CD4-positive, alpha-beta T cell treated with Interleukin-2 at 100 ng/mL for 4 hours (primary cell): ENCODE data around the gene RARB.

Experiments used
- DNase-seq: peaks from one replicate; pipeline ENCODE4 v3.0.0-alpha.2; 2020; ENCODE audit warnings: low spot score

Gene RARB

DNA sequence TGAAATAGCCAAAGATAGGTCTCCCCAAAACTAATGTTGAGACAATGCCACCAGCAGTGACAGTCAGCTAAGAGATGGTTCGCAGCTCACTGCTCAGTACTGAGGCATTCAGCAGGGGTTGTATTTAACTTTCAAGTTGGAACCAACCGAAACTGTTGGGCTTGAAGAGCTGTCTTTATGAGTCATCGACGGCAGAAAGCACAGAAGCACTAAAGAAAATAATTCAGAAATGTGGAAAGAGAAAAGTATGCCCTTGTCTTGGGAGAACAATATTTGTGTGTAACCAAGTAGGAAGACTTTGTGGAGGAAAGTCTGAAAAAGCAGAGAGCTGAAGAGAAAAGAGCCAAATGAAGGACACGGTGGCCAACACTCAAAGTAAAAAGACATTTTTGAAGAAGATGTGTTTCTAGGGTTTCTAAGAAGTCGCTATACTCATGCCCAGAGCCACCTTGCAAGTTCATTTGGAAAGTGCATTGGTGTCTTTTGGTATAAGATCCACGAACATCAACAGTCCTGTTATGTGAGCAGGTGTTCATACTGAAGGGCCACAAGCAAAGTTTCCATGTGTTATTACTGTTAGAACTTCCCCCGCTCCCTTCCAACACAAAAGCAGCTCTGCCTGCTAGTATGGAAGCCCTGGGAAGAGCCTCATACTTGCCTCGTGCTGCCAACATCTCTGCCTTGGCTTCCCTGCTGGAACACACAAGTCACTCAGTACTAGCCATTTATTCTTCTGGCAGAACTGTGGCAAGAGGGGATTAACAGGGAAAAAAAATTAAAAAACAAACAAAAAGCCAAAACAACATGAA is 4.1 kb upstream of the RARB start:
- no peak for DNase-seq

DNA sequence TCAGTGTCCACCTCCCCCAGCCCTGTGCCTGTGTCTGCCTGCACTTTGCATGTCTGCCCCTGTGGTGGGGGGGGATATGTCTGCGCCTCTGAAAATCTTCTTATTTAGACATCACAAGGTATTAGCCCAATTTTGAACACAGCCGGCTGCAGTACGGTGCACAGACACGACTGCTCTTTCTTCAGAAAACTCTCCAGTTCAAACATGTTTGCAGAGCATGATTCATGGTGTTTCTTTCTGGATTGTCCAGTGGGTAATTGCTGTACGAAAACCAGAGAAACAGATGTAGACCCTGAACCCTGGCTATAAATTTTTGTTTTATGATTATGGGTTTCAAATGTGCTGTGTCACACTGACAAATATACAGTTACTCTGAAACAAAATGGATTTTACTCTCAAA is 3.4 kb upstream of the RARB start:
- no peak for DNase-seq

DNA sequence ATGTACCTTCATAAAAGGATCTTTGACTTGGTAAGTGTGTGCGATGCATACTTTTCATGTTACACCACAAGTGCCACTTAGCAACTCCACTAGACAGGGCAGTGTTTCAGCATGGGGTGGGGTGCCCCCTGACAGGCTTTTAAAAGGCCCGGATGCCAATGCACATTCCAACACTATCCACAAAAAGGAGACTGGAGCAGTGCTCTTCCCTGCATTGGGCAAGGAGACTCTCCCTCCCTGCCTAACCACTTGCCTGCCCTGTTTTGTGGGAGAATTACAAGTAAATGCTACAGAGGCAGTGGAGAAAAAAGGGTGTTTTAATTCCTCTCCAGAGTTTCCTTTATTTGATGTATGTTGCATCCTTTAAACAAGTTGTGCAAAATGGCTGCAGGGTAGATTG is 1.7 kb upstream of the RARB start:
- DNase-seq, result no peak

DNA sequence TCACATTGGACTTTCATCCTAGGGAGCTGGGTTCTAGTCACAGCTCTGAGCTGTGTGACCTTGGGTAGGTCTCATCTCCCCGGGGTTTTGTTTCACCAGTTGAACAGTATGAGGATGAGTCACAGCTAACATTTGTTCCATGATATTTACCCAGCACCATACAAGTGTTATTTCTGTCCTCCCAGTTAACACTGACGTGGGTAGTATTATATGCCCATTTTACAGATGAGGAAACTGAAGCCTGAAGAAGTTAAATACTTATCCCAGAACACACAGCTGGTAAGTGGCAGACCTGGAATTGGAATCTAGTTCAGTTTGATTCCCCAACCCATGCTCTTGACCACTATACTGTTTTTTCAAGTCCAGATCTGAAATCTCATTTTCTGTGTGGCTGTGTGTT is 908 bp upstream of the RARB start:
- no peak for DNase-seq

DNA sequence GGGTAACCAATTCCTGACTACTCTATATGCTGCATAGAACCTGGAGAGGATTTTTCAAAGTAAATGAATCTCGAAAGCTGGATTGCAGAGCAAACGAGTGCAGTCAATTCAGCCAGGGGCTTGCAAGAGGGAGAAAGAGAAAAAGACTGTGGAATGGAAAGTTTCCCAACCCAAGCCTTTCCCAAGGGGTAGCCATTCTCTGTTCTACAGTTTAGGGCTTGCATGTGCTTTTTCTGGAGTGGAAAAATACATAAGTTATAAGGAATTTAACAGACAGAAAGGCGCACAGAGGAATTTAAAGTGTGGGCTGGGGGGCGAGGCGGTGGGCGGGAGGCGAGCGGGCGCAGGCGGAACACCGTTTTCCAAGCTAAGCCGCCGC is 511 bp upstream of the RARB start:
- DNase-seq, result no peak

DNA sequence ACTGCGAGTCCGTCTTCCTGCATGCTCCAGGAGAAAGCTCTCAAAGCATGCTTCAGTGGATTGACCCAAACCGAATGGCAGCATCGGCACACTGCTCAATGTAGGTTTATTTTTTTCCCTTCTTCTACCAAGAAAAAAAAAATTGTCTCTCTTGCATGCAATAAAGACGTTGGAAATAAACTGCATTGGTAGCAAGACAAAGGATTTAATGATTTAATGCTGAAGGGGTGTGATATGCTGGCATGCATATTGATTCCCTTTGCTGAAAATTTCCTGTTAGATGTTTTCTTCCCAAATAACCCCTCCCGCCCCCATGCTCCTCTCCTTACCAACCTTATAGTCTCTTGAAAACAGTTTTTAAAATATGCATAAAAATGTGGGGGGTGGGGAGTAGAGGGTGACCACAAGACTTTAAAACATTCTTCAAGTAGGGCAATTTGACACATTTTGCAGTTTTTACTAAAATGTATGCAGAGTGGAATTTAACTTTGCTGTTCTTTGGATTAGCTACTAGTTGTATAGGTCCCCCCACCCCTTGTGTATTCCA is 799 bp downstream of the RARB start:
- no peak for DNase-seq

DNA sequence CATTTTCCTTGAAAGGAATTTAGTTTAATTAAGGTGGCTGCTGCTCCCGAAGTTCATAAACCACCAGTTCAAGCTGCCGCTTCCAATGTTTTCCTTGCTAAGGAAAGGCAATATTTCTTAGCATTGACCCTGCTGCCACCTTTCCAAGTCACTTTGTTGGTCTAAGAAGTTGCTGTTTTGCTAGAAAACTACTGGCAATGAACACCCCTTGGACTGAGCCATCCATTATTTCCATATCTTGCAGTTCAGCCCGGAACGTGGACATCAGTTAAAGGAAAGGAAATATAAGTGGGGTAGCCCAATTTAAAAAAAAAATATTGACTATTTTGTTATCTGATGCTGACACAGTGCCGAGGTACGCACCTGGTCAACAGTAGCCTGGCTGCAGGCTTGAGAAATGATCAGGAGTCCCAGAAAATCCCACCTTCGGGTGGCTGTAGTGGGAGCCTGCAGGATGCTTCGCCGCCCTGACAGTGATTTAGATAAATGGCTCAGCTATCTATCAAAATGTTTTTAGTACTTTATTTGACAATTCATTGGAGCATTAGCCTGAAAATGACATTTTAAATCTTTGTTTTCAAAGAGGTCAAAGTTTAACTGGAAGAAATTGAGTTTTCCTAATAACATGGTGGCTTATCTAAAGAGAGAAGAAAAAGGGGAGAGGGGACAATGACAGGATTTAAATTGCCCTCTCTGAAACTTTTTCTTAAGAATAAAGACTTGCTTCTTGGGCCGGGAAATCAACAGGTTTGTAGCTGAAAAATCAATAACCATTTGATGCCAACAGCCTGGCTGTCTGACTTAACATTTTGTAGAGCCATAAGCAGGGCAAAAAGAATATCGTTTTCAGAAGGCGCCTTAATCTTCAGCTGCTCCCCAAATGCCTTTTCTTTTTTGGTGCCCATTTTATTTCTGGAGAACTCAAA is 1.6 kb downstream of the RARB start:
- no peak for DNase-seq

DNA sequence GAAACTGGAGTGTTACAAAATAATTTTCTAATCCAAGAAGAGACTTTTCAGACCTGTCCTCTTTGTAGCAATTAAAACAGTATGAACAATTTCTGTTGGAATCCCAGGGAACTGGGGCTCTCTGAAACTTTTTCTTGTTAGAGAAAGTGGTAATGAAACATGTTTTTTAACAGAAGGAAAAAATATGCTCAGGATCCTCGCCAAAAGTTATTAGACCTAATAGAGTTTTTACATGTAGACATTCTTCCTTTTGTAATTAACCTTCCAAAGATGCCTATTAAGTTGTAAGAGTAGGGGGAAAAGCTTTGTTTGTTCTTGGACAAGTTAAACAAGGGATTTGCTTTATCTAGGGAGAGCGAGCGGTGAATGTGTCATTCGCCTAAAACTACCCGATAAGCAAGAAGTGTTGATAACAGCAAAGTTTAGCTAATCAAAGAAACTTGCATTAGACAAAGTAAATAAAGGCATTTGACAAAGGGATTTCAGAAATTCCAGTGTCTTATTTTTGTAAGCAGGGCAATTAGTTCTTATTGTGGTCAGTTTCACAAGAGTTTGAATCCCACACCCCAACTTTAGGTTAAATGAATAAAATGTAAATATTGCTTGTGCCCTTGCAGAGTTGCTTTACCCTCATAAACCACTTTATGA is 2.3 kb downstream of the RARB start:
- DNase-seq, result no peak

DNA sequence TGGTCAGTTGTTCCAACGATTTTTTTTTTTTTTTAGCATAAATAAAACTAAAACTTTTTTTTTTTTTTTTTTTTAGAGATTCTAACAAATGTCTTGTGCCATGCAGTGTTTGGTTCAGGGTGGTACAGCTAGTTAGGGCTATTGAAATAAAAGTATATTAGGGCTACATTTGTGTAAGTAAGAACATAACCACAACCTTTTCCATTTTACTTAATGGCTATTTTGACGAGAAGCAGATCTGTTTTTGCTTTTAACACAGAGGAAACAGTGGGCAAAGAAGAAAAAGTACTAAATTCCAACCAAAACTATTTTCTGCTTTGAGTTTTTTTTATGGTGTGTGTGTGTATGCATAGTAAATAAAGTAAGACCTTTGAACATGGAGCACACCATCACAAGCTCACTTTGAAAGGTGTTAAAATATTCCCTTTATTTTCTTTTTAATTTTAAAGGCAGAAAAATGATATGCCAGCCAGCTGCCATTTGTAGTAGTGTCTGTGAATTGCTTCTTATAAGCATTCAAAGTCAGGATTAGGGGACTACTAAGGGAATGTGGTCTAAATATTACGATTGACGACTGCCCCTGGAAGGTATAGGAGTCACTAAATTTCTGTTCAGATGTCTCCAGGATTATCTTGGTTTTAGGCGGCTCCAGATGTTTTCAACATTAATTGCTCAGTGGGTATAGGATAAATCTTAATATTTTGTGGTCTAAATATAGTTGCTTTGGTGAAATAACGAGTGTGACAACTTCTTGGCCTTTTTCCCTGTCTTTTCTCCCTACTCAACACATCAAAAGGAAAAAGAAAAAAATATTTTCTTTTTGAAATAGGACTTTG is 3.1 kb downstream of the RARB start:
- no peak for DNase-seq

DNA sequence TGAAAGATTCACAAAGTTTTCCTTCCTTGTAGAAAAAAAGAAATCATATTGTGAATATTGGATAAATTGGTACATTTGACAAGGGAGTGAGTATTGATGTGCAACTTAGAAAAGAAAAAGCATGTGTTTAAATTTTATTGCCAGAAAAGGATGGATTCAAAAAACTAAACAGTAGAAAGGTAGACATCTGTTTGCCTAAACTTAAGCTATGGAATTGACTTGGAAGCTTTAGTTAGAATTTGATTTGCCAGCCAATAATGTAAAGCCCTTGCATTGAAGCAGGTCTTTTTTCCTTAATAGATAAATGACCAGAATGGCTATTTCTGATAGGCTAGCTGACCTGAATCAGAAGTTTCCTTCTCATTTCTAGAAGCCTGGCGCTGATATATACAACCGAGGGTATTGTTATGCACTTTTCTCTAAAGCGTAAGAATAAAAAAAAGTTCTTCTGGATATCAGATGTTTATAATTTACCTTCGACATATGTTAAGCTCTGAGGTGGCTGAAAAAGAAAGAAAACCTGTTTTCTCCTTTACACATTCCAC is 4.2 kb downstream of the RARB start:
- no peak for DNase-seq

DNA sequence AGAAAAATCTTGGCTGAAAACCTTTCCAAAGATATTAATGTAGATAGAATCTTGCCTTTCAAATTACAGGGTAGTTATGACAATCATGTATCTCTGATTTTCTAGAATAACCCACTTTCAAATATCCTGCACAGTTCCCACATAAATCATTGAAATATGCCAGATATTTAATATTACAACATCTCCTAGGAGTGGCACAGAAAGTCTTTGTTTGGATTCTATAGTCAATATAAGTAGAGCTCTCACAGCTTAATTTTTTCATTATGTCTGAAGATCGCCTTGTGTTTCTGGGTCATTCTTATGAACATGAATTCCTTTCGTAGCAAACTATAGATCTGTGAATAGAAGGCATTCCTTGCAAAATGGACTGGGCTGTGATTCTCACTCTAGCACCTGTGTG is 5.0 kb downstream of the RARB start:
- DNase-seq, result no peak

DNA sequence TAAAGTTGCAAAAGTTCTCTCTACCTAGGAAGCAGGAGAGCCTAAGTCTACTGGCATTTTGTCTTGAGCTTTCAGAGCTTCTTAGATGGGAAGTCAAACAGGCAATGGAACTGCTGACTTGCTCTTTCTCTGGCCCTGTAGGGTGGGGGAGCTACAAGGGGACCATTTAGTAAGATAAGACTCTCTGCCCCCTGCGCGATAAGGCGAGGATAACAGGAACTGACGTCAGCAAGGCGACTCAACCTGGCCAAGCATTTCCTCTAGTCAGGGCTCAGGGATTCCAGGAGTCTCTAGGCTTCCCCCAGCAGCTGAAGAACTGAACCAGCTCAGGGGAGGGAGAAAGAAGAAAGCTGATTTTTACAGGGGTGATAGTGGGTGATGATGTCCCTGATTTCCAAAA is 5.8 kb downstream of the RARB start:
- DNase-seq, result no peak

DNA sequence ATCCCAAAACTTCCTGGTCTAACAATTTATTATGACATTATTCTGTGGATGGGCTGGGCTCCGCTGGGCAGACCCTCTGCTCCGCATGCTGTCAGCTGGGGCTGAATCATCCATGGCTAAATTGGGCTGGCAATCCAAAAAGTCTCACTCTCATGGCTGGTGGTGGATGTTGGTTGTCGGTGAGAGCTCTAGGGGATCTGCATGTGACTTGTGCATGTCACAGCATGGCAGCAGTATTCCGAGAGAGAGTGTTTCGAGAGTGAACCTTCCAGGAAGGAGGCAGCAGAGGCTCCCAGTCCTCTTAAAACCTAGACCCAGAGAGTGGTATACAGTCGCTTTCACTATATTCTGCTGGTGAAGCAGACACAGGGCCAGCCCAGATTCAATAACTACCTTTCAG is 9.9 kb downstream of the RARB start:
- DNase-seq, result no peak

DNA sequence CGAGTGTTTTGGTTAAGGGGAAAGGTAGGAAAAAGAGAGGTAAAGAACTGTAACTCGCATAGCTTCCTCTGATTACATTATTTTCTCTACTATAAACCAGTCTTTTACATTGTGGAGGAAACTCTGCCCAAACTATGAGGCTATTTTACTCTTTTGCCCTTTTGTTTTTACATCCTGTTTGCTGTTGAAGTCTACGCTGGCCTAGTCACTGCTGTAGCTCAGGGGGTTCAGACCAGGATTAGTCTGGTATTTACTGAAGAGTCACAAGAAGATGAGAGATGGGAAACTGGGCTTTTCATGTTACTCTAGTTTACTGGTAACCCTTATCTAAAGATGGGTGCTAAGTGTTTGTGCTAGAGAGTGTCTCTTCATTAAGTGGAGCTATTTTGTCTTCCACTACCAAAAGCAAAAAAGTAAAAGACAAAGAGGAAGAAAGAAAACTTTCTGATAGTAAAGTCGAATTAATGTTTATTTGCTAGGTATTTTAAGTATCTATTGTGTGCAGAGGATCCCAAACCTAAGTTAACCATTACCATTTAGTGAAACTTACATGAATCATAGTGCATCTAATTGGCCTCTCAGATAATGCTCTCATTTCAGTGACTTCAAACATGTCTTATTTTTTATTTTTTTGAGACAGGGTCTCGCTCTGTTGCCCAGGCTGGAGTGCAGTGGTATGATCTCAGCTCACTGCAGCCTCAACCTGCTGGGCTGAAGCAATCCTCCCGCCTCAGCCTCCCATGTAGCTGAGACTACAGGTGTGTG is 10.9 kb downstream of the RARB start:
- no peak for DNase-seq

DNA sequence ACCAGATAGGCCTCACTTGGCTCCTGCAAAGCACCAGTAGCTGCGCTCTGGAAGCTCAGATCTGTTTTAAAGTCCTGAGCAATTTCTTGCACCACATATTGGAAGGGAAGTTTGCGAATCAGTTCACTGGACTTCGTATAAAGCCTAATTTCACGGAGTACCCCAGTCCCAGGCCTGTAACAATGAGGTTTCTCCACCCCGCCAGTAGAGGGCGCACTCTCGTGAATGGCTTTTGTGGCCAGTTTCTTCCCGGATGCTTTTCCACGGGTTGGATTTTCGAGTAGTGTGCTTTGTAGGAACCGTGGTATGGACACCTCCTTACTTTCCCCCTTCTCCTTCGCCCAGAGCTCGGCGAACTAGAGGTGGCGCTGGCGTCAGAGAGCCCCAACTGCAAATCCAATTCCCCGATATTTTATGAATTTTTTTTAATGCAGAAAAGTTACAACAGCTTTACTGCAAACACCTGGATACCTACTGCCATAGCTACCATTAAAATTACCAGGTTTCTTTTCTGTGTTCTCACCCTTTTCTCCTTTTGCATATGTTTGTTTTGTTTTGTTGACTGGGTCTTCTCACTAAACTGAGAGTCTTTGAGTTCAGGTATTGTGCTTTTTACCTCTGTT is 13.3 kb downstream of the RARB start:
- DNase-seq, result no peak

DNA sequence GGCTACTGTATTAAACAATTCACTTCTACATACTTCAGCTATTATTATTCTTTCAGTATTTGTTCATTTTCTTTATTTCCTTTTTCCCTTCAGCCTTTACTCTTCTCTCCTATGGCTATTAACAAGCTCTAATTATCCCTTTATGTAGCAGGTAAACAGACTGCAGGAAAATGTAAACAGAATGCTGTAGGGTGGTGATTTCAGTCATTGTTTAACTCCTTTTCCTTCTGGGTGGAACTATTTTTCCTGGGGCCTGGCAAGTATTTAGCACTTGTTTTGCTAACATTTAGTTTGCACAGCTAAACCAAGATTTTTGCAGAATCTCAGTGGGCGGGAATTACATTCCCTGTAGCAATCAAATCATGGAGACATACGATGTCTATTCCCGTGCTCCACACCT is 14.4 kb downstream of the RARB start:
- no peak for DNase-seq

DNA sequence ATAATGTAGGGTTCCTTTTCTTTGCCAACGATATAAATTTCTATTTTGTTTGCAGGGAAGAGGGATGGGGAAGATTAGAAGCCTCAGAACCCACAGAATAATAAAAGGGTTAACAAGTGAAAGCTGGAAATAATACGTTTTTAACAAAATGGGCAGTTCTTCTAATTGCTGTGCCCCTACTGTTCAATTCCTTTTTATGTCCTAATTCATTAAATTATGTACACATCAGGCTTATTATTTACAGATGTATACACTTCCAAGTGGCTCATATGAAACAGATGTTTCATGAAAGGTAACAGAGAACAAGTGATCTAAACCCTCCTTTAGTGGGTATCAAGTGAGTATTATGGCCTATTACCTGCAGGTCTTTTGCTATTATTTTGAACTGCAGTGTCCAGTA is 16.2 kb downstream of the RARB start:
- DNase-seq, result no peak

DNA sequence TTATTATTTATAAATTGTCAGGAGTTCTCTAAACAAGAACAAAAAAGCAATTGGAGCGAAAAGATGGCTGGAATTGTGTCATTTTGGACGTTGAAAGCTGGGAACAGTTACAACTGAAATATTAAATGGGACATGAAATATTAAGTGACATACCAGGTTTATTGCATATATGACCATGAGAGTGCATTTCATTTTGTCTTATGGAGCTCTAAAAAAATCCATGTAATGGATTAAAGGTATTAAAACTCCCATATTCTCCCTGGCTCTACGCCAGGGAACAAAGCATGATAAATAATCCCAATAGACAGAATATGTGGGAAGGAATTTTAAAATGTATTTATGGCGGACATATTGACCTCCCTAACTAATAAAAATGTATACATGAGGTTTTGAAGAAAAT is 17.7 kb downstream of the RARB start:
- no peak for DNase-seq

DNA sequence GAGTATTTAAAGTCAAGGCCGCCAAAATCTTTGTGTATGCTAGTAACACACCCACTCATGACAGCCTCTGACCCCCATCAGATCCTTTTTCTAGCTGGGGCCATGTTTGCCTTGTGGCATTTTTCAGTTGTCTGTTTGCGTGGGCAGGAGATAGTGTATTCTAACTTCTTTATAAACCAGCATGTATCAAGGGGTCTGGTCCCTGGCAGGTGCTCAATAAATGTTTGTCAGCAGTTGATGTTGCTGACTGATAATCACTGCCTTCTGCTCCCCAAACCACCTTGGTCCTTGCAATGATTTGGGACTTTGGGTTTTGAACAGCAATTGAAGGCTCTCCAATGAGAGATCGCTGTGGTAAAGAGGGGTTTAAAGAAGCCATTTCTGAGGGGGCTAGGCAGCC is 19.2 kb downstream of the RARB start:
- no peak for DNase-seq

DNA sequence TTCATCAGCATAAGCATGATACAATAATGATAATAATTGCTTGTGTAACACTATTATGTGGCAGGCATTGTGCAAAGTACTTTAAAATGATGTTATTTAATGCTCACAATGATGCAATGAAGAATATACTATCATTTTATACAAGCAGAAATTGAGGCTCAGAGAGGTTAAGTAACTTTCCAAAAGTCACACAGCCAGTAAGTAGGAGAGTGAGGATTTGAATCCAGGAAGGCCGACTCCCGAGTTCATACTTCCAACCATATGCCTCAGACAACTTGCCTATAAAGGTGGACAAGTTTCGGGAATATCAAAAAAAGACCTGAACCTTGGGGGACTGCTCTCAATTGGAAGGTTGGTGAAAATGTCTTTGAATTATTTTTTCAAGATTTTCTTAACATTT is 19.9 kb downstream of the RARB start:
- no peak for DNase-seq
